Fibroblast of skin of abdomen (primary cell): Measurements from ENCODE around the gene RASGRF1.
"Not testable (repeated sequence)": the region's sequence is repeated elsewhere in the genome, so short reads cannot be mapped to it uniquely, and the experiment has no call there.

Source experiments
- DNase-seq: peaks from one replicate; pipeline ENCODE4 v3.0.0-alpha.2; 2013

RASGRF1 gene

DNA sequence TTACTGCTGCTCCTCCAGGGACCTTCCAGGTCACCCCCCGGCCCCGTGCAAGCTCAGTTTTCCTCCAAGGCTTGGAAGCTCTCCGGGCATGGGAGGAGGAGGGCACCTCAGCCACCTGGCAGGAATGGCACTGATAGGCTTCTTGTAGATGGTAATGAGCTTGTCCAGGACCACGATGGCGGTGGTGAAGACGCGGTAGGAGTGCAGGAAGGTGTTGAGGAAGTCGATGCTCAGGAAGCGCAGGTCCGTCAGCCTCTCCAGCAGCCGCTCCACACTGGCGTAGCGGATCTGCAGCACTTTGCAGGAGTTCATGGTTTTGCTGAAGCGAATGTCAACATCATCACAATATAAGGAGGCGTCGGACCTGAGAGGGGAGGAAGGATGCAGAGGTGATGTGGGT lies 84.5 kb downstream of the RASGRF1 start:
- DNase-seq = no peak

DNA sequence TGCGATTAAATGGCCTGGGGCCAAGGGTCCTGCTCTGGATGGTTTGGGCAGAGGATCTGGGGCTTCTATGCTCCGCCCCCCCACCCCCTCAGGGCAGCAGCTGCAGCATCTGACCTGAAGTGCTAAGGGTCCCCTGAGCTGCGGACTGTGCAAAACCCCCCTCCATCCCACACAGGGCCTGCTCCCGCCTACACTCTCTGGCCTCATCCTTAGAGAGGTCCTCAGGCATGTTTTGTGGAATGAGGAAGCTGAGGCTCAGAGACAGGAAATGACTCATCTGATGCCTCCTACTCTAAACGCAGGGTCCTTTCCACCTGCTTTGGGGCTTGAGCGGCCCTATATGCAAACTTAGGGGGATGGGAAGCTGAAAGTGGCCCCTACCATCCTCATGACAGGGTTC lies 86.2 kb downstream of the RASGRF1 start:
- DNase-seq = peak; percentile 75

DNA sequence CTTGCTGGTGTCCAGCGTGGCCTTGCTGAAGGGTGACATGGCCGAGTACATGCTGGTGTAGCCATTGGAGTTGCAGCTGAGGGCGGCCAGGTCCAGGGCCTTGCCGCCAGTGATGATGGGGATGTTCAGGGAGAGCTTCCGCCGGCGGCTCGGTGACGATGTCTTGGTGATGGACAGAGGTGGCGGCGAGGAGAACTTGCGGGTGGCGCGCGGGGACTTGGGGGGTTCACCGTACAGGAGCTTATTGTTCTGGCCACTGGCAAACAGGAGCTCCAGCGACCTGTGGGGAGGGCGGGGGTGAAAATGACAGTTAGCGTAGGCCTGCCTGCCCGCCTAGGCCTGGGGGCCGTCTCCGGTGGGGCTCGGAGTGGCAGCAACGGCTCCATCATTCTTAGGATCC lies 86.7 kb downstream of the RASGRF1 start:
- no peak for DNase-seq

DNA sequence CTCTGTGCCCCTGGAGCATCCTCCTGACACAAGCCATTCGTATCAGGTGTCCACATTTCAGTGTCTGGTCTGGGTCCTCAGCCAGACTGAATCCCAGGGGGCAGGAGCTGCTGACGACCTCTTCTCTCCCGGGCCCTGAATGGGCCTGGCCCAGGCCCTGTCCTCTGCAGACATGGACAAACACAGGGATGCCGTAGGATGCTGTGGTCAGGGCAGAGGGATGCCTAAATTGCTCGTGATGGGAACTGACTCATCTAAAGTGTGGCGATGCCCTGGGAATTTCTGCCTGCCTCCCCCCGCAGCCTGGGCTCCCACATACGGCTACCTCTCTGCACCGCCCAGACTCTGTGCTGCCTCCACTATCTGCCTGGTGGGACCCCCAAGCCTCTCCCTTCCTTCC lies 87.3 kb downstream of the RASGRF1 start:
- DNase-seq = no peak

DNA sequence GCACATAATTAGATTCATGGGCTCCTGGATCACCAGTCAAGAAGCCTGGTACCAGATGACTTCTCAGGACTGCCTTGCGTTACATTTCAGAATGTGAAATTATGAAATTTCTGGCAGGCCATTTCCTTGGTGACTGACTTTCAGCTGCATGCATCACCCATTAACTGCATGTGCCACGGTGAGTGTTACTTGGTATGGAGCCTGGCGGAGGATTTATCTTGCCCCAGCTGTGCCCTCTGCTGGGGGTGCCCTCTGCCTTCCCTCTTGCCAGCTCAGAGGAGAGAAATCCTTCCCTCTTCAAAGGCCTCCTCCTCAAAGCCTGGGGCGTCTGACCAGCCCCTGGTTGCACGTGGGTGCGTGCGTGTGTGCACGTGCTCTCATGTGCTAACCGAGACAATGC lies 88.0 kb downstream of the RASGRF1 start:
- peak; percentile 23 for DNase-seq

DNA sequence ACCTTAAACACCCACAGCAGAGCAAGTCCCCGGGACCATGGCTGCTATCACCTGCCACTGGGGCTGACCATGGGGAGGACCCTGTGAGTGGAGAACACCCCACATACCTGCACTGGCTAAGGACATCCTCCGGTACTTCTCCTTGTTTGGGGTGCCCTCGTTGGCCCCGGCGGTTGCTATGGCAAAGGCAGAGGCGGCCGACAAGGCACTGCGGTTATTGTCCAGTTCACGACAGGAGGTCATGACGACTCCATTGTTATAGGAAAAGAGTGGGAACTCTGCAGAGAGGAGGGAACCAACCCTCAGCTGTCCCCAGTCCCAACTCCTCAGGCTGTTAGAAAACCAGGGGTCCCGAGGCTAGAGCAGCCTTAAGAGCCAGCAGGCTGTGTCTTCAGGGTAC lies 90.9 kb downstream of the RASGRF1 start:
- DNase-seq = no peak

DNA sequence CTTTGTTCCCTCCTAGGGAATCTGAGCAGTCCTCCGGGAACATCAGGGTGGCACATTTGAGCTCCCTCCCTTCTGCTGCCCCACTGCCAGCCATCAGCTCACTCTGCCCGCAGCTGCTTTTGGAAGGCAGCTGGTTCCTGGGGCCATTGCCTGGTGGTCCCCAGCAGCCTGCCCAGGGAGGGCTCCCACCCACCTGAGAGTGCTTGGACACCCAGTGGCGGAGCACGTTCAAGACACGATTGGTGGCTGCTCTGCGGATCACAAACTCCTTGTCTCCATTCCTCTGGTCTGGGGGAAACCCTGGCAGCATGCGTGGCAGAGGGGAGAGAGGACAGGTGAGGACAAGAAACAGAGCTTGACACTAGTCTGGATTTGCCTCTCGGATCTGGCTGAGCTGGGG lies 92.1 kb downstream of the RASGRF1 start:
- no peak for DNase-seq

DNA sequence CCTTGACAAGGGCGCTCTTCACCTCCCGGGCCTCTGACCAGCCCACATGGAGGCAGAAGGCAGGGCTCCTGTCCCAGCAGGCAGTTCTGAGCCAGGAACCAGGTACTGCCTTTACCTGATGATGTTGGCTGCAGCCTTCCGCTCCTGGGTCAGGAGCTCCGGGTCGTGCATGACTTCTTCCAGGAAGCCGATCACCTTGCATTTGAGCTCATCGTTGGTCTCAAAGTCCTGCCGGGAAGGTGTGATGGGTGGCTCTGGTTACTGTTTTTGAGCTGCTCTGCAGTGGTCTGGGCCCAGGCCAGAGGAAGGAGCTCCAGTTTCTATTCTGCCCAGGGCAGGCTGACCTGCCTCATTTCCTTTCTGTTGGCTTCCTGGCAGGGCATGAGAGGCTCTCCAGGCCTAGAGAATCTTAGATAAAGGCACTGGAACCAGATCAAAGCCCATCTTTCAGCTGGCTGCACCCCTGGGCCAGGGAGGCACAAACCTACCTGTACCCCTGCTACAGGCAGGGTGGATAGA lies 92.5 kb downstream of the RASGRF1 start:
- DNase-seq = no peak

DNA sequence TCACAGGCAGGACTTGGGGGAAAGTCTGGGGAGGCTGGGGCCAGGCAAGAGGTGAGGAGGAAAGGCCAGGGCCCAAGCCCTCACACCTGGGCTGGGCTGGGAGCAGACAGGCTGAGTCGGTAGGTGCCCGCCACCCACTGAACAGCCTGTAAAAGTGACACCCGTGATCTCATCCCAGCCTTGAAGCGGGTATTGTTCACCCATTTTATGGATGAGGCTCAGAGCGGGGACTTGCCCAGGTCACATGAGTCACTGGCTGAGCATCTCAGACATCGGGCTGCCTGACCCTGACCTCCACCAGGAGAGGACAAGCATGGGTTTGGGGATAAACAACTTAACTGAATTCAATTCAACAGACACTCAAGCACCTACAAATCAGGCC lies 93.7 kb downstream of the RASGRF1 start:
- DNase-seq = no peak

DNA sequence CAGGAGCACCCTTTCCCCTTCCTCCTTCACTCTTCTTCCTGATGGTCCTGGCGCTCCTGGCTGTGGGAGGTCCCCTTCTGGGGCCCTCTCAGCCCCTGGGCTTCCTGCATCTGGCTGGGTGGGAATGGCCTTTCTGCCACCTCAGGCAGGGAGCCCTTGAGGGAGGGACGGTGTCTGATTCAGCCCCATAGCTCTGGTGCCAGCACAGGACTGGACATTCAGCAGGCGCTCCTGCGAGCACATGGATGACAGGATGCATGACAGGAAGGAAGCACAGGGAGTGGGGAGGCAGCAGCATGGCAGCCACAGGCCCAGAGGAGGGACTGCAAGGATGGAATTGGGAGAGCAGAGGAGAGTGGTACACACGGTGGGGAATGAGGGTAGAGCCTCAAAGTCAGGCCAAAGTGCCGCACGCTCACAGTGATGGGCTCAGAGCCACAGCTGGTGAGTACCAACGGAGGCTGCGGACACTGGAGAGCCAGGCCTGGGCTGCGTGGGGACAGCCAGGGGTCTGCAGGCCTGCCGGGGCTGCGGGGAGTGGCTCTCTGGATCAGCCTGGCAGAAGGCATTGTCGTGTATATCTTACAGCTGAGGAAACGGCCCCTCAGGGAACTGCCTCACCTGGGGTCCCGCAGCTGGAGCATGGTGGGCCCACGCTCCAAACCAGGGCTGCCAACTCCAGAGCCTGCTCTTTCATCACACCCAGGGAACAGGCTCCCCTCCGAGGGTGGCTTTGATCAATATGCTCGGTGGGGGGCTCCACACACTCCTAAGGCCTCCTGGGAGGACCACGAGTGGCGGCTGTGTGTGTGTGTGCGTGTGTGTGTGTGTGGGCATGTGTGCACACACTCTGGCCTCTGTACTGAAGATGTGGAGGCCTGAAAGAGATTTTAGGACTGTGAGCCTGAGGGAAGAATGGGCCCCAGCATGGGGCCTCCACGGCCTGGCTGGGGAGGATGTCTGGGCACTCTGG lies 94.4 kb downstream of the RASGRF1 start:
- no peak for DNase-seq

DNA sequence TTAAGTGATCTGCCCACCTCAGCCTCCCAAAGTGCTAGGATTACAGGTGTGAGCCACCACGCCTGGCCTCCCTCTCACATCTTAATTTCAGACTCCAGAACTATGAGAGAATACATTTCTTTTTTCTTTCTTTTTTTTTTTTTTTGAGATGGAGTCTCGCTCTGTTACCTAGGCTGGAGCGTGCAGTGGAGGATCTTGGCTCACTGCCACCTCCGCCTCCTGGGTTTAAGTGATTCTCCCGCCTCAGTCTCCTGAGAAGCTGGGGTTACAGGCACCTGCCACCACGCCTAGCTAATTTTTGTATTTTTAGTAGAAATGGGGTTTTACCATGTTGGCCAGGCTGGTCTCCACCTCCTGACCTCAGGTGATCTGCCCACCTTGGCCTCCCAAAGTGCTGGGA lies 95.4 kb downstream of the RASGRF1 start:
- not testable (repeated sequence) for DNase-seq

DNA sequence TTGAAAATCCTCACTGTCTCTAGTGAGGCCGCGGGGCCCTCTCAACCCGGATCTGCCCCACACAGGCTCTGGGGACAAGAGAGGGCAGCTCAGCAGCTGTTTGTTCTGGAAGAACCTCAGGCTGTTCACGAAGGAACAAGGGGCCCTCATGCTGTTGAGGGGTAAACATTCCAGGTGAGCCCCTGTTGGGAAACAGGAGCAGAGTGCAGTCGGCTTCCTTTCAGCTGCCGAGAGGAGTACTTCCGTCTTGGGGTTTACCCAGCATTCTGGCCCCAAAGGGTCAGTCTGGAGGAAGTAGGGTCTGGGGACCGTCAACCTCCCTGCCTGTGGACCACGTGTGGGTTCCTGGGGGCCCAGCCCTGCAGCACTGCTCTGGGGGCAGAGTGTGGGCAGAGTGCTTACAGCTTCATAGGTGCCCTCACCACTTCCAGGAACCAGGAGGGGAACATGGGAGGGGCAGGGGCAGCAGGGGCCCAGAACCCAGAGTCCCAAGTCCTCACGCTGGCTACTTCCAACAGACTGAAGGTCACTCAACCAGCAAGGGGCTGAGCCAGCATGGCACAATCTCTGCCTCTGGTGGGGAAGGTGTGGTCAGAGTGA lies 96.5 kb downstream of the RASGRF1 start:
- no peak for DNase-seq

DNA sequence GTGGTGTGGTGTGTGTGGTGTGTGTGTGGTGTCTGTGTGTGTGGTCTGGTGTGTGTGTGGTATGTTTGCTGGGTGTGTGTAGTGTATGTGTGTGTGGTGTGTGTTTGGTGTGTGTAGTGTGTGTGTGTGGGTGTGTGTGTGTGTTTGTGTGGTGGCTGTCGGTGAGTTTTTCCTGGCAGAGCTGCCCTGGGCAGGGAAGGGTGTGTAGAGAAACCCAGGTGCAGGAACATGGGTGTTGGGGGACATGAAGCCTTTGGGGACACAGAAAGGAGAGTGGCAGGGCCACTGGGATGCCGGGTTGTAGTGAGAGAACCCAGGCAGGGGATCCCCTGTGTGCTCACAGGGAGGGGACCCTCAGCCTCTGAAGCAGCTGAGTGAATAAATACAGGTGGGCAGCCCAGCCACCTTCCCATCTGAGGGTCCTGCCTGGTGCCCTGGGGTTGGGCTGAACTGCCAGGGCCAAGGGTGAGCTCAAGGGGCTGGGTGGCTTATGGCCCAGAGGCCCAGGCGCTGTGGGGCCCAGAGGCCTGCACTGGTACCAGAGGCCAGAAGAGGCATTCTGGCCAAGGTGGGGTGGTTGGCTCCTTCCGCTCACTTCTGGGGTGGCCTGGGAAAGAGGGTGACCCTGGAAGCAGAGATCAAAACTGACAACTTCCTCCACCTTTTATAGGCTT lies 97.2 kb downstream of the RASGRF1 start:
- DNase-seq = no peak

DNA sequence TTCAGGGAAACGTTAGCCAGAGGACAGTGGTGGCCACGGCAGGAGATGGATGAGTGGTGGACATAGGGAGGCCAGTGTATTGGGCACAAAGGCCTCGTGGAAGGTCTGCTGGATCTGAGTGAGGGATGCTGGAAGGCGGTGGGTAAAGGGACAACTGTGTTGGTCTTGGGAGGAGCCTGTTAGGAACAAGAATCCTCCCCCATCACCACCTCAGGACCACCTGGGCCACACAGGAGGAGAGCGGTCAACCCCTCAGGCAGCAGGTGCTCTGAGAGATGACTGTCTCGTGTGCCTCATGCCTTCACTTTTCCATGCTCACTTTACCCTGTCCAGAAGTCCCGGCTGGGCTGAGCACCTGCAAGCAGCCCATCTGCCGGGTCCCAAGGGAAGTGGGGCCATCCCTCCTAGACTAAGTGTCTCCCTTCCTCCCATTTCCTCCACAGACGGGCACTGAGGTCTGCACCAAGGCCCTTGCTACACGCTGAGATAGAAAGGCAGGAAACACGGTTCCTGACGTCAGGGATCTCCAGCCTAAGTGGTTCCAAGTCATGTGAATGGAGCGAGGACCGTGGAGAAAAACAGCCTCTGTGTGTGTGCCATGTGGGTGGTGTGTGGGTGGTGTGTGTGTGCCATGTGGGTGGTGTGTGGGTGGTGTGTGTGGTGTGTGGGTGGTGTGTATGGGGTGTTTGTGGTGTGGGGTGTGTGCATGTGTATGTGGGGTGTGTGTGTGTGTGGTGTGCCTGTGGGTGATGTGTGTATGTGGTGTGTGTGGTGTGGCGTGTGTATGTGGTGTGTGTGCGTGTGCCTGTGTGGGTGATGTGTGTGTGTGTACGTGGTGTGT lies 97.9 kb downstream of the RASGRF1 start:
- DNase-seq = no peak

DNA sequence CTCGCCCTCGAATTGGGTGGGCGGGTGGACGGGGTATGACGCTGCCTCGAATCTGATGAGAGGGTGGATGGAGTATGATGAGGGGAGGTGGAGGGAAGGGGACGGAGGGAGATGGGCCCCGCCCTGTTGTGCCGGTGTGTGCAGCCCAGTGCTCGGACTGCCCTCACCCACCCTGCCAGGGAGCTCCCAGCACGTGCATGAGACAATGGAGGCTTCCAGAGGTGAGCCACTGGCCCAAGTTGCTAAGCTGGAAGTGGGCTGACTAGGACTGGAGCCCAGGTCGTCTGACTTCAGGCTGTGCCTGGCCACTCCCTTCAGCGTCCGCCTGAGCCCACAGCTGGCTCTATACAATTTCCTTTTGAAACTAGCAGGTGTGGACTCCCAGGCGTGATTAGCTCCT lies 98.7 kb downstream of the RASGRF1 start:
- DNase-seq = no peak

DNA sequence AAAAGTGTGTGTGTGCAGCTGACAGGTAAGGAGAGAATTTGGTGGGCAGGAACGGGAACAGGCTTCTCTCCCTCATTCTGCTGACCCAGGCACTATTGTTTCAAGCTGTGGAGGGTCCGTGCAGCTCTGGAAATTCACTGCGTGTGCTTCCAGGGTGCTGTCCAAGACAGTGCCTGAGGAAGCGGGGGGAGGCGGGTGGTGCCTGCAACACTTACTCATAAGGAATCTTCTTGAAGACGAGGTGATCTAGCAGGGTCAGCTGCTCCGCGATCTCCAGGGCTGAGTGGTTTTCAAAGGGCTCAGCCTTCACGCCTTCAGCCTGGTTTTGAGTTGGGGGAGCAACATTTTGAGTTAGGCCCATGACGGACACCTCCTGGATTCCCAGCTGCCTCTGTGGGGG lies 99.1 kb downstream of the RASGRF1 start:
- peak; percentile 31 for DNase-seq

DNA sequence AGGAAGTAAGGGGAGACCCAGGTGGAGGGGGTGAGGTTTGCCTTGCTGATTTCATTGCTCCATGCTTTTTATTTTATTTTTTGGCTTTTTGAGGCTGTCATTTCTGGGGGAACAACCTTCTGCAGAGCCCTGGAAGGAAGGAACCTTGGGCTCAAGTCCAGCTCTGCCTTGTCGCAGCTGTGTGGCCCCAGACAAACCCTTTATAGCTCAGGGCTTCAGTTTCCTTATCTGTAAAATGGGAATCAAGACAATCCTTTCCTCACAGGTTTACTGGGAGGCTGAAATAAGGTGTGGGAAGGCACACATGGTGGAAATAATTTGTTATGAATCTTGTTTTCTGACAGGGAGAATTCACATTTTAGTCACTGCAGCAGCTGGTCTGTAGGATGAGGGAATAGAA lies 100.3 kb downstream of the RASGRF1 start:
- no peak for DNase-seq

DNA sequence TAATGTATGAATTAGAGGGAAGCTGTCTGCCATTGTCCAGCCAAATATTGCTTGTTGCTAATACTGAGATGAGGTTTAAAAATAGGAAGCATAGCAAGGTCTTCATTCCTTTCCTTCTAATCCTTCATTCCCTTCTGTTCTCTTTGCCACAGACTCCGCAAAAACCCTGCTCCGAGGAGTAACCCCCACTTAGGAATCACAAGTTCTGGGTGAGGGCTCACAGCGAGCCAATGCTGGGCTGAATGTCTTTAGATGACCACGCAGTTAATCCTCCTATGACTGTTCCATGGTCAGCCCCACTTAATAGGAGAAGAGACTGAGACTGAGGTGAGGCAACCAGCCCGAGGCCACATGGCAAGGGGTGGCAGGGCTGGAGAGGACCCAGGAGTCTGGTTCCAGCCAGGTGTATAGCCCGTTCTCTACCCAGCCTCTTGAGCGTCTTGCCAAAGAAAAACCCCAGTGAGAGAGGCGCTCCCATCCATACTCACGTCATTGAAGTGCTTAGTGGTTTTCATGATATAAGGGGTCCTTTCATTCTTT lies 100.8 kb downstream of the RASGRF1 start:
- DNase-seq = peak; percentile 36

DNA sequence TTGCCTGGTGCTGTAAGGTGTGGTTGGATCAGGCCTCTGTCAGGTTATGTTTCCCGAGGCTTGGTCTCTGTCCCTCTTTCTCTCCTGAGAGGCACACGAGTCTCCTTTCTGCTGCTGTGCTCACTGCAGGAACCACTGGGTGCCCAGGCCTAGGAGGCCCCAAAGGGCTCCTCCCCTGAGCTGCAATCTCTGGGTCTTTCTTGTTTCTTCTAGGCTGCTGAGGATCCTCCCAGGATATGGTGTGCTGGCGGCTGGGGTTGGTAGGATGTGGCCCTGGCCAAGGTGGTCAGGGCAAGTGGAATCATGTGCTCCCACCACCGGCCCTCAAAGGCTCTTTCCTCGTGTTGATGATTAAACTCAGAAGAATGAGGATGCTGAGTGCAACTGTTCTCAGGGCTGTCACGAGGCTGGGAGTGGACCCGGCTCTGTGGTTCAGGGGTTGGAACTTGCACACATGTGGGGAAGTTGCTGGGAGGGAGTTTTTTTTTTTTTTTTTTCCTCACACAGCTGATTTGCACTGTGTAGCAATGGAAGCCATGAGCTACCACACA lies 102.1 kb downstream of the RASGRF1 start:
- DNase-seq = peak; percentile 98

DNA sequence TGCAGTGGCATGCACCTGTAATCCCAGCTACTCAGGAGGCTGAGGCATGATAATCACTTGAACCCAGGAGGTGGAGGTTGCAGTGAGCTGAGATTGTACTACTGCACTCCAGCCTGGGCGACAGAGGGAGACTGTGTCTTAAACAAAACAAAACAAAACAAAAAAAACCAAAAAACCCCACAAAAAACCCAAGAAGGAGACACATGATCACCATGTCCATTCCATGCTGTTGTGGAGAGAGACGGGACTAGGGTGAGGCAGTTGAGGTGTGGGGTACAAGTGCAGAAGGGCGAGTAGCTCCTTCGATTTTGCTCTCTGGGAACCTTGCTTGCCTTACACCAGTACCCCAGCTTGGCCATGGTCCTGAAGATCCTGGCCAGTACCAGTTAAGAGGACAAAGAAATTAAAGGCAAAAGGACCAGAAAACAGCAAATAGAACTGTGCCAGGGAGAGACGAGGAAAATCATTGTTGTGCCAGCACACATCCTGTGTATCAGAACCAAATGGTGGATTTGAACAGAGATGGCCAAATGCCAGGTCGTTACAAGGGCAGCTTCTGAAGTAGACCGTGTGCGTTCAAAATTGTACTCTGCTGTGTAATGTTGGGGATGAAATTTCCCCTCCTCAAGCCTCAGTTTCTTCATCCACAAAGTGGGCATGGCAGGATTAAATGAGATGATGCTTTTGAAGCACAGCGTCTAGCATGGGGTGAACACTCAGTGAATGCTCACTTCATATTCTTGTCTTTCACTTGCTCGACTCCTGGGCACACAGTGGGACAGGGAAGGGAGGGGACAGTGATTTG lies 102.8 kb downstream of the RASGRF1 start:
- DNase-seq = no peak
